TTC549 (cell line): ENCODE measurements around the gene PAPPA.

Experiments
- FAIRE-seq: peaks from 2 replicates; lab custom pipeline; 2012; peaks lifted over from hg19 to GRCh38; lab: Jason Lieb, UNC

PAPPA gene

GRCh38 chr9:116387934-116388698 lies 234.5 kb downstream of the PAPPA start:
- no peak for FAIRE-seq

- no peak for FAIRE-seq
Measured at GRCh38 chr9:116389541-116390302, 236.1 kb downstream of the PAPPA start.

GRCh38 chr9:116390303-116391228 lies 237.0 kb downstream of the PAPPA start:
- no peak for FAIRE-seq

- FAIRE-seq, result no peak
Measured at GRCh38 chr9:116391306-116391900, 237.8 kb downstream of the PAPPA start.

- FAIRE-seq, result no peak
Measured at GRCh38 chr9:116393198-116393597, 239.6 kb downstream of the PAPPA start.

- no peak for FAIRE-seq
Measured at GRCh38 chr9:116394070-116394469, 240.5 kb downstream of the PAPPA start.

- FAIRE-seq, result no peak
Measured at GRCh38 chr9:116394894-116395698, 241.5 kb downstream of the PAPPA start.

- no peak for FAIRE-seq
Measured at GRCh38 chr9:116395699-116396037, 242.1 kb downstream of the PAPPA start.

- FAIRE-seq, result no peak
Measured at GRCh38 chr9:116403171-116403570, 249.6 kb downstream of the PAPPA start.

DNA sequence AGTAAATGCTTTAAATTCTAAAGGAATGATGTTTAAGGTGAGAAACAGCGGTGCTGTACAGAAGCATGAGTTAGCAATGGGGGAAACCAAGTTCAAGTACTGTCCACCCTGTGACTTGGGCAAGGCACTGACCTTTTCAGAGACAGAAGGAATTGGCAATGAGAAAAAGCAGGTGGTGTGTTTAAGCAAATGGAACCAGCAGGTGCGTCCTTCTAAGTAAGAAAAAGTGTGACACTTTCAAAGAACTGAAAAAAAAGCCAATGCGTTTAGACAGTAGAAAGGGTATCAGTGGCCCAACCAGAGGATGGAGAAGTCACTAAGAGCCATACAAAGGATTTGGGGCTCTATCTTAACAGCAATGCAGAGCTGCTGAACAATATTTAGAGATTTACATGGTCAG lies 250.6 kb downstream of the PAPPA start:
- no peak for FAIRE-seq

GRCh38 chr9:116405321-116405720 lies 251.7 kb downstream of the PAPPA start:
- no peak for FAIRE-seq

DNA sequence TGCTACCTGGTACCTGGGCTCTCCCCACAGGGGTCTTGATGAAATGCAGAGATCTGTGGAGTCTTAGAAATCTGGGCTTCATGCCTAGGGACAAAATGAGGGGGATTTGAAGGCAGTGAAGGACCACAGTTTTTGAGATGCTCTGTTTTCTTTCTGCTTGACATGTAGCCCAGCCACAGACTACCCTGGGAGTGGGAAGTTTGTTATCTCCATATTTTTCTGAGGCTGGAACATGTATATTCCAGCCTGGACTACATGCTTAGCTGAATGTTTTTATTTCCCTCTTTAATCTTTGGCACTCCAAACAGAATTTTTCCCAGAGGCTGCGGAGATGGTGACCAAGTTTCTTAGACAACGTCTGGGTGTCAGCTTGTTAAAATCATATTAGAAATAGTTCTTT lies 252.9 kb downstream of the PAPPA start:
- FAIRE-seq, result no peak

GRCh38 chr9:116409129-116409528 lies 255.5 kb downstream of the PAPPA start:
- no peak for FAIRE-seq

GRCh38 chr9:116409638-116410037 lies 256.0 kb downstream of the PAPPA start:
- FAIRE-seq, result no peak

GRCh38 chr9:116411506-116411905 lies 257.9 kb downstream of the PAPPA start:
- FAIRE-seq, result no peak

- no peak for FAIRE-seq
Measured at GRCh38 chr9:116414374-116414773, 260.8 kb downstream of the PAPPA start.

DNA sequence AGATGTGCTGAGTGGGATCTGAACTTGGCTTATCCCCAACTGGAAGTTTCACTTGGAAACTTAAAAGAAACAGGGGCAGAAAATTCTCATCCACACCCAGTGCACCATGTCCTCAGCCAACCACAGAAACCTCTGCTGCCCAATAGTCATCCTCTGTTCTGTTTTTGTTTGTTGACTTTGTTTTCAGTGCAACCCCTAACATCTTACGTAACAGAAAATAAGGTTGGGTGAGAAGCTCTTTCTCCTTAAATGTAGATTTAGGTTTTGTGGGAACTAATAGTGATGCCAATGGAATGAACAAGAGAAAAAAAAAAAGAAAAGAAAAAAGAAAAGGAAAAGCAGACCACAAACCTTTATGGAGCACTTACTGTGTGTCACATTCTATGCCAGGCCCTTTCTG lies 262.8 kb downstream of the PAPPA start:
- no peak for FAIRE-seq

GRCh38 chr9:116417464-116417863 lies 263.9 kb downstream of the PAPPA start:
- FAIRE-seq, result no peak

DNA sequence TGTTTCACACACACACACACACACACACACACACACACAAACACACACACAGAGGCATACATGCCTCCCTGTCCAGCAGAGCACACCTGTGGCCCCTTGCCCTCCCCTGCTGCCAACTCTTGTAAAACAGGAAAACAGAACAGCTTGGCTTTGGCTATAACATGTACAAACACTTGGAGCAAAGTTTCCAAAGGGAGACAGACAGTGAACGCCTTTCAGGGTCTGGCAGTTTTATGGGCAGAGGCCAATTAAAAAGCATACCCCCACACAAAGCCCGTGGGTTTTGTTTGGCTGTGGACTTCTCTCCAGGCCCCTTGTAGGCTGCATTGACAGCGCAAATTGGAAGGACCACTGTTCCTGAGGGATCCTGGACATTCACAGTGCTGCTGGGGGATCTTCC lies 265.6 kb downstream of the PAPPA start:
- FAIRE-seq, result no peak

DNA sequence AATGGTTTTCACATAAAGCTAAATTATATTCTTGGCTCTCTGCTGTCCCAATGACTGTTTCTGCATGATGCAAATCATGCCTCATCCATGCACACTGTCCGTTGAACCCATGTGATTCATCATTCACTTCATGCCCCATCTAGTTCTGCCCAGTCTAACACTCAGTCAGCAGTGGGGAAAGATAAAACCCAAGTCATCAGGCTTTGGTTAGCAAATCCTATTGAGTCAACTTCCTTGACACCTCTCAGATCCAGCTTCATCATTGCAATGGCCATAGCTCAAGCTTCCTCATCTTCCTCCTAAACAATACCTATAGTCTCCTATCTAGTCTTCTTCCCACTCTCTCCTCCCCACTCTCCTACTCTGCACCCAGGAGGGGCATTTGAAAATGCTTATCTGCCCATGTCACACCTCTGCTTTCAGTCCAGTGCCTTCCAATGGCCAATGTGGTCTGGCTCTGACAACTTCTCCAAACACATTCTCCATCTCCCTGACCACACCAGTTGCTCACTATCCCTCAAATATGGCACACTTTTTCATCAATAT lies 267.5 kb downstream of the PAPPA start:
- no peak for FAIRE-seq
